SU-DHL-6 (cell line): ENCODE results near the gene LHFPL6.

Experiments used
- H2AFZ ChIP-seq: fragments of 200-600 bp; sonication (generic); 2 replicates; pipeline ENCODE4 v1.6.1; 2014; ENCODE audit warnings: low read depth, mild to moderate bottlenecking, moderate library complexity, mixed read lengths, antibody characterized with exemption, low read length; ENCODE audit not compliant: severe bottlenecking
- H3F3A ChIP-seq: fragments of 200-600 bp; shearing (Covaris generic); 2 replicates; pipeline ENCODE4 v1.6.0; 2016; ENCODE audit warnings: antibody characterized with exemption, mild to moderate bottlenecking; ENCODE audit not compliant: insufficient read depth
- H3K27ac ChIP-seq: fragments of 200-600 bp; sonication (generic); 2 replicates; pipeline ENCODE4 v1.5.1; 2016; ENCODE audit warnings: low read depth, mild to moderate bottlenecking, low read length, moderate library complexity, mixed read lengths
- H3K27me3 ChIP-seq: fragments of 200-600 bp; sonication (generic), shearing (Covaris generic); 2 replicates; pipeline ENCODE4 v1.6.0; 2014; ENCODE audit warnings: mild to moderate bottlenecking, low read length
- H3K36me3 ChIP-seq: fragments of 200-600 bp; sonication (generic); 2 replicates; pipeline ENCODE4 v1.6.1; 2014; ENCODE audit warnings: mild to moderate bottlenecking, low read length, mixed read lengths
- H3K4me2 ChIP-seq: fragments of 300-600, 200-600 bp; shearing (Covaris generic), sonication (generic); 2 replicates; pipeline ENCODE4 v1.6.0; 2014; ENCODE audit warnings: low read length, low read depth, mild to moderate bottlenecking; ENCODE audit not compliant: poor library complexity, severe bottlenecking
- H3K4me3 ChIP-seq: fragments of 200-600 bp; sonication (generic); 2 replicates; pipeline ENCODE4 v1.5.1; 2014; ENCODE audit warnings: antibody characterized with exemption, low read length, mild to moderate bottlenecking, mixed read lengths; ENCODE audit not compliant: insufficient read depth, poor library complexity, severe bottlenecking
- H3K79me2 ChIP-seq: fragments of 200-600 bp; sonication (generic); 2 replicates; pipeline ENCODE4 v1.6.1; 2014; ENCODE audit warnings: mild to moderate bottlenecking, low read length, moderate library complexity; ENCODE audit not compliant: insufficient read depth
- H3K9ac ChIP-seq: fragments of 200-600 bp; sonication (generic); 2 replicates; pipeline ENCODE4 v1.7.0; 2014; ENCODE audit warnings: mild to moderate bottlenecking, low read length
- H3K9me2 ChIP-seq: fragments of 200-600 bp; sonication (generic); replicated peaks from 2 replicates; pipeline ENCODE4 v1.6.1; 2014; ENCODE audit warnings: low read length; ENCODE audit not compliant: insufficient read depth
- H3K9me3 ChIP-seq: fragments of 200-600 bp; sonication (generic); 2 replicates; pipeline ENCODE4 v1.6.1; 2014; ENCODE audit warnings: low read length, mixed read lengths; ENCODE audit not compliant: insufficient read depth
- H4K20me1 ChIP-seq: fragments of 200-600 bp; sonication (generic); 2 replicates; pipeline ENCODE4 v1.6.1; 2014; ENCODE audit warnings: low read depth, mild to moderate bottlenecking, antibody characterized with exemption, low read length, moderate library complexity, mixed read lengths
- EZH2phosphoT487 ChIP-seq: fragments of 200-600 bp; sonication (generic), shearing (Covaris generic); conservative IDR thresholded peaks from 2 replicates; pipeline ENCODE4 v1.6.1; 2018; ENCODE audit warnings: mild to moderate bottlenecking, antibody characterized with exemption, low read length, moderate library complexity, mixed read lengths
- TF ChIP-seq, protein P1 (sequence below): fragments of 200-600 bp; sonication (generic); IDR thresholded peaks from one replicate; pipeline ENCODE4 v1.5.1; 2017; ENCODE audit warnings: antibody characterized with exemption, mild to moderate bottlenecking, low read length, moderate library complexity; ENCODE audit not compliant: insufficient read depth, poor library complexity, severe bottlenecking

LHFPL6 gene

DNA sequence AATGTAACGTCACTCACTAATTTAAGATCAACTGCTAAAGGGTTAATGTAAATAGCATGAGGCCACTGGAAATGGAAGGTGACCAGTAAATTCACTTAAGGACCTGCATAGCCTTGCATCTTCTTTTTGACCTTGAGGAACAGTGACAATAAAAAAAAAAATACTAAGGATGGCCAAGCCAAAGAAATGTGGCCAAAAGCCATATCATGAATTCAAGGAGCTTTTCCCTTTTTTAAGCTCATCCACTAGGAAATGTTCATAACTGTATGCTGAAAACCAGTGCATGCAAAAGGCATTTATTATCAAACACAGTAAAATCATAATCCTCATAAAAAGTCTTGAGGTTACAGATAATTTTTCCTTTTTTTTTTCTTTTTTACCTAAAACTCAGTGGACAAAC, 77.5 kb downstream of the LHFPL6 start:
- no peaks in the 10 kb centered on the region for H3F3A ChIP-seq
- H3K4me2 ChIP-seq: no peak overlapping the region
- H3K27ac ChIP-seq: no peak overlapping the region
- TF ChIP-seq EZH2phosphoT487: no peak
- TF ChIP-seq, protein P1, sequence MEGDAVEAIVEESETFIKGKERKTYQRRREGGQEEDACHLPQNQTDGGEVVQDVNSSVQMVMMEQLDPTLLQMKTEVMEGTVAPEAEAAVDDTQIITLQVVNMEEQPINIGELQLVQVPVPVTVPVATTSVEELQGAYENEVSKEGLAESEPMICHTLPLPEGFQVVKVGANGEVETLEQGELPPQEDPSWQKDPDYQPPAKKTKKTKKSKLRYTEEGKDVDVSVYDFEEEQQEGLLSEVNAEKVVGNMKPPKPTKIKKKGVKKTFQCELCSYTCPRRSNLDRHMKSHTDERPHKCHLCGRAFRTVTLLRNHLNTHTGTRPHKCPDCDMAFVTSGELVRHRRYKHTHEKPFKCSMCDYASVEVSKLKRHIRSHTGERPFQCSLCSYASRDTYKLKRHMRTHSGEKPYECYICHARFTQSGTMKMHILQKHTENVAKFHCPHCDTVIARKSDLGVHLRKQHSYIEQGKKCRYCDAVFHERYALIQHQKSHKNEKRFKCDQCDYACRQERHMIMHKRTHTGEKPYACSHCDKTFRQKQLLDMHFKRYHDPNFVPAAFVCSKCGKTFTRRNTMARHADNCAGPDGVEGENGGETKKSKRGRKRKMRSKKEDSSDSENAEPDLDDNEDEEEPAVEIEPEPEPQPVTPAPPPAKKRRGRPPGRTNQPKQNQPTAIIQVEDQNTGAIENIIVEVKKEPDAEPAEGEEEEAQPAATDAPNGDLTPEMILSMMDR: no peak
- no peak overlapping the region for H3K9ac ChIP-seq
- no peak overlapping the region for H2AFZ ChIP-seq
- no peaks in the 10 kb centered on the region for H3K9me2 ChIP-seq
- H3K36me3 ChIP-seq: no peaks in the 10 kb centered on the region
- no peaks in the 10 kb centered on the region for H3K79me2 ChIP-seq
- no peaks in the 10 kb centered on the region for H3K9me3 ChIP-seq
- no peak overlapping the region for H3K4me3 ChIP-seq
- no peaks in the 10 kb centered on the region for H4K20me1 ChIP-seq
- H3K27me3 ChIP-seq: no peaks in the 10 kb centered on the region

DNA sequence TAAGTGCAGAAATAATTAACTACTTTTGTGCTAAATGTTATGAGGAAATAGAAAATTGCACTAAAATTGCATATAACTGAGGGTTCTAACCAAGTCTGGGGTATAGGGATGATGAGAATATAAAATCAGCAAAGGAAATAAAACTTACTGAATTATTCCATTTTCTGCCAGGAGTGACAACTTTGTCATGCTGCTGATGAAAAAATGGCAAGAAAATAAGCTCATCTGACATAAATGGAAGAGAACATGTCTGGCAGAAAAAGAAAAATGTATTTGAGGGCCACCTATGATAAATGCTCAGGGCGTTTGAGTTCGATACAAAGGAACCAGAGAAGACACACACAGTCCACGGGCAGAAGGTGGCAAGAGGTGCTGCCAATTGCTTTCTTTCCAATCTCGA, 78.2 kb downstream of the LHFPL6 start:
- Histone ChIP-seq H3K79me2 (no peaks in the 10 kb centered on the region), H4K20me1 (no peaks in the 10 kb centered on the region)

DNA sequence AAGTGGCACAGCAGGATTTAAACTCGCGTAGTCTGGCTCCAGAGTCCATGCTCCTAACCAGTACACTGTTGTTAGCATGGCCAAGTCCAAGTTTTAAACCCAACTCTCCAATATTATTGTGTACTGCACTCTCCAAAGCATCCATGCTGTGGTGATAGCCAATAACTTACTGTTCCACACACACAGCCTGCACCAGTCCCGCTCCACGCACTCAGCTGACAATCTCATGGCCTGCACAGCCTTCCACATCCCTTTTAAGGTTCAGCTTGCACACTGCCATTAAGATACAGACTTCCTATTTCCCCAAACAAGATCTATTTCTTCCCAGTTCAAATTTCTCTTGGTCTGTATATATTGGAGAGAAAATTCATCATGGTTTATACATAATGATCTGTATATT, 80.7 kb downstream of the LHFPL6 start:
- TF ChIP-seq EZH2phosphoT487: no peak
- TF ChIP-seq, protein P1: no peak
- H4K20me1 ChIP-seq: no peaks in the 10 kb centered on the region
- no peak overlapping the region for H3K9ac ChIP-seq
- no peaks in the 10 kb centered on the region for H3K36me3 ChIP-seq
- no peak overlapping the region for H3K27ac ChIP-seq
- no peaks in the 10 kb centered on the region for H3K9me3 ChIP-seq
- H3F3A ChIP-seq: no peaks in the 10 kb centered on the region
- H3K4me3 ChIP-seq: no peak overlapping the region
- no peaks in the 10 kb centered on the region for H3K9me2 ChIP-seq
- no peaks in the 10 kb centered on the region for H3K27me3 ChIP-seq
- H3K79me2 ChIP-seq: no peaks in the 10 kb centered on the region
- no peak overlapping the region for H2AFZ ChIP-seq
- H3K4me2 ChIP-seq: no peak overlapping the region

More for the DNA sequence above, 78.2 kb downstream of the LHFPL6 start:
- Histone ChIP-seq H3K9me3 (no peaks in the 10 kb centered on the region), H3K27me3 (no peaks in the 10 kb centered on the region), H3K36me3 (no peaks in the 10 kb centered on the region), H3K4me3 (no peak overlapping the region), H3F3A (no peaks in the 10 kb centered on the region), H3K9me2 (no peaks in the 10 kb centered on the region), H3K27ac (no peak overlapping the region), H2AFZ (no peak overlapping the region), H3K9ac (no peak overlapping the region), H3K4me2 (no peak overlapping the region)
- TF ChIP-seq EZH2phosphoT487: no peak
- TF ChIP-seq, protein P1: no peak
